Esophagus squamous epithelium (tissue), 5 donors: ENCODE results near the gene RBBP4. TPM values are rescaled to one million over a fixed set of nuclear protein-coding genes. Genes with fewer than 3 reads are reported as not detected.

ENCODE experiments used
- DNase-seq: peaks from one replicate; lab custom pipeline; 2025; lab: John Stamatoyannopoulos, UW
- H3K27ac ChIP-seq, 4 donors: fragments of 200-600 bp; sonication (generic); one replicate each; pipeline ENCODE4 v1.5.1; 2016 to 2019; ENCODE audit warnings: mild to moderate bottlenecking in 1 of 4
- H3K27me3 ChIP-seq, 4 donors: fragments of 200-600 bp; sonication (generic); 1 replicate in 3 of 4; 2 replicates in 1 of 4; pipeline versions ENCODE4 v1.5.1 to v1.6.0; 2017 to 2021; ENCODE audit warnings: antibody characterized with exemption in 1 of 4
- H3K36me3 ChIP-seq, 3 donors: fragments of 200-600 bp; sonication (generic); one replicate each; pipeline ENCODE4 v1.5.1; 2016 to 2019
- H3K4me1 ChIP-seq, 3 donors: fragments of 200-600 bp; sonication (generic); one replicate each; pipeline ENCODE4 v1.5.1; 2017 to 2019
- H3K4me3 ChIP-seq, 4 donors: fragments of 200-600 bp; sonication (generic); 1 replicate in 3 of 4; 2 replicates in 1 of 4; pipeline ENCODE4 v1.5.1; 2016 to 2019; ENCODE audit warnings: mild to moderate bottlenecking in 2 of 4, moderate library complexity in 1 of 4
- H3K9me3 ChIP-seq, 3 donors: fragments of 200-600 bp; sonication (generic); one replicate each; pipeline ENCODE4 v1.5.1; 2016 to 2019
- POLR2A ChIP-seq, 4 donors: fragments of 450-650 bp; IDR thresholded peaks; one replicate each; pipeline ENCODE4 v1.6.1; 2017; ENCODE audit warnings: antibody characterized with exemption in 4 of 4, mild to moderate bottlenecking in 4 of 4, moderate library complexity in 3 of 4
- WGBS, 2 donors: methylation state at CpG; one replicate each; pipeline ENCODE4 v1.1.5; 2018; 5-methylcytosine and 5-hydroxymethylcytosine counted together
- intact Hi-C: fragments of 100-400 bp; cut with DNase I; formaldehyde crosslinking; loops from one replicate; pipeline ENCODE4 v1.15.0; 2022
- total RNA-seq, 4 donors: library from RNA; depleted of rRNA; stranded (reverse); fragments of >200 nt; gene quantifications; one replicate each; pipeline ENCODE4 v1.1.0, GENCODE V29; 2016
- TF ChIP-seq, protein P1 (sequence below), 6 experiments: fragments of 450-650 bp in 4 of 6; fragments of 200-600 bp in 2 of 6; sonication (generic) in 2 of 6; IDR thresholded peaks; one replicate each; pipeline ENCODE4 v1.5.1; 2016 to 2019; ENCODE audit warnings: antibody characterized with exemption in 6 of 6, mild to moderate bottlenecking in 4 of 6, moderate library complexity in 4 of 6
- donor health status: DM: yes; HTN: yes; CAD: no.

RBBP4 gene
- total RNA-seq, 4 donors from 2014 or later: 59.6 to 102 (median 85.1) TPM

DNA sequence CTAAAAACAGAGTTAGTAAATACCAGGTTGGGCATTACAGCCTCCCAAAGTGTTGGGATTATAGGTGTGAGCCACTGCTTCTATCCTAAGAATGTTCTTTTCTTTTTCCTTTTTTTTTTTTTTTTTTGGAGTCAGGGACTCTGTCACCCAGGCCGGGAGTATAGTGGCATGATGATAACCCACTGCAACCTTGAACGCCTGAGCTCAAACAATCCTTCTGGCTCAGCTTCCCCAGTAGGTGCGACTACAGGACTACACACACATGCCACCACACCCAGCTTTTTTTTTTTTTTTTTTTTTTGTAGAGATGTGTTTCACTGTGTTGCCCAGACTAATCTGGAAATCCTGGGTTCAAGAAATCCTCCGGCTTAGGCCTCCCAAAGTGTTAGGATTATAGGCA lies 6.6 kb upstream of the RBBP4 start:
- Histone ChIP-seq H3K27ac (no peak overlapping the region), H3K4me1 (peaks cover 0 to 19% (median 15%) of the 10 kb centered on the region in 3 donors), H3K4me3 (no peak overlapping the region), H3K36me3 (peaks cover 0 to 20% (median 0%) of the 10 kb centered on the region in 3 donors), H3K27me3 (no peaks in the 10 kb centered on the region), H3K9me3 (no peaks in the 10 kb centered on the region)
- WGBS, 2 donors: 86 to 87% methylated on average over 4 of the region's 4 CpGs
- intact Hi-C loops: no loop called here
- no peak for DNase-seq
- no peak for TF ChIP-seq POLR2A (IDR thresholded peaks at IDR 0.05)
- TF ChIP-seq, protein P1, sequence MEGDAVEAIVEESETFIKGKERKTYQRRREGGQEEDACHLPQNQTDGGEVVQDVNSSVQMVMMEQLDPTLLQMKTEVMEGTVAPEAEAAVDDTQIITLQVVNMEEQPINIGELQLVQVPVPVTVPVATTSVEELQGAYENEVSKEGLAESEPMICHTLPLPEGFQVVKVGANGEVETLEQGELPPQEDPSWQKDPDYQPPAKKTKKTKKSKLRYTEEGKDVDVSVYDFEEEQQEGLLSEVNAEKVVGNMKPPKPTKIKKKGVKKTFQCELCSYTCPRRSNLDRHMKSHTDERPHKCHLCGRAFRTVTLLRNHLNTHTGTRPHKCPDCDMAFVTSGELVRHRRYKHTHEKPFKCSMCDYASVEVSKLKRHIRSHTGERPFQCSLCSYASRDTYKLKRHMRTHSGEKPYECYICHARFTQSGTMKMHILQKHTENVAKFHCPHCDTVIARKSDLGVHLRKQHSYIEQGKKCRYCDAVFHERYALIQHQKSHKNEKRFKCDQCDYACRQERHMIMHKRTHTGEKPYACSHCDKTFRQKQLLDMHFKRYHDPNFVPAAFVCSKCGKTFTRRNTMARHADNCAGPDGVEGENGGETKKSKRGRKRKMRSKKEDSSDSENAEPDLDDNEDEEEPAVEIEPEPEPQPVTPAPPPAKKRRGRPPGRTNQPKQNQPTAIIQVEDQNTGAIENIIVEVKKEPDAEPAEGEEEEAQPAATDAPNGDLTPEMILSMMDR (IDR thresholded peaks at IDR 0.05): no peak

DNA sequence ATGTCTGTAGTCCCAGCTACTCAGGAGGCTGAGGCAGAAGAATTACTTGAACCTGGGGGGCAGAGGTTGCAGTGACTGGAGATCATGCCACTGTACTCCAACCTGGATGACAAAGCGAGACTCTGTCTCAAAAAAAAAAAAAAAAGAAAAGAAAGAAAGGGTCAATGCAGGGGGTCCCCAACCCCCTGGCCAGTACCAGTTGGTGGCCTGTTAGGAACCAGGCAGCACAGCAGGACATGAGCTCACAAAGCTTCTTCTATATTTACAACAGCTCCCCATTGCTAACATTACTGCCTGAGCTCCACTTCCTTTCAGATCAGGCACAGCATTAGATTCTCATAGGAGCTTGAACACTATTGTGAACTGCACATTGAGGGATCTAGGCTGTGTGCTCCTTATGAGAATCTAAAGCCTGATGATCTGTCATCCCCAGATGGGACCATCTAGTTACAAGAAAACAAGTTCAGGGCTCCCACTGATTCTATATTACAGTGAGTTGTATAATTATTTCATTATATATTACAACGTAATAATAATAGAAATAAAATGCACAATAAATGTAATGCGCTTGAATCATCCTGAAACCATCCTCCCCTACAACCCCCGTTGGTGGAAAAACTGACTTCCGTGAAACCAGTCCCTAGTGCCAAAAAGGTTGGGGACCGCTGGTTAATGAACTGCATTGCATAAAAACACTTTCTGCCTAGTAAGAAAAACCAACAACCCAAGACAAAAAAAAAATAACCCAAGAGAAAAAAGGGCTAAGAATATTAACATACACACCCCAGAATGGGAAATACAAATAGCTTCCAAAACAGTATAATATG lies 3.5 kb upstream of the RBBP4 start:
- Histone ChIP-seq H3K27ac (no peak overlapping the region), H3K27me3 (no peaks in the 10 kb centered on the region), H3K4me3 (no peak overlapping the region), H3K4me1 (peaks cover 7 to 38% (median 22%) of the 10 kb centered on the region in 3 donors), H3K36me3 (peaks cover 0 to 23% (median 0%) of the 10 kb centered on the region in 3 donors), H3K9me3 (no peaks in the 10 kb centered on the region)
- intact Hi-C loops: no loop called here
- TF ChIP-seq, protein P1 (IDR thresholded peaks at IDR 0.05): no peak
- TF ChIP-seq POLR2A (IDR thresholded peaks at IDR 0.05): no peak
- WGBS, 2 donors: 55 to 71% methylated on average over 6 of the region's 6 CpGs
- no peak for DNase-seq

DNA sequence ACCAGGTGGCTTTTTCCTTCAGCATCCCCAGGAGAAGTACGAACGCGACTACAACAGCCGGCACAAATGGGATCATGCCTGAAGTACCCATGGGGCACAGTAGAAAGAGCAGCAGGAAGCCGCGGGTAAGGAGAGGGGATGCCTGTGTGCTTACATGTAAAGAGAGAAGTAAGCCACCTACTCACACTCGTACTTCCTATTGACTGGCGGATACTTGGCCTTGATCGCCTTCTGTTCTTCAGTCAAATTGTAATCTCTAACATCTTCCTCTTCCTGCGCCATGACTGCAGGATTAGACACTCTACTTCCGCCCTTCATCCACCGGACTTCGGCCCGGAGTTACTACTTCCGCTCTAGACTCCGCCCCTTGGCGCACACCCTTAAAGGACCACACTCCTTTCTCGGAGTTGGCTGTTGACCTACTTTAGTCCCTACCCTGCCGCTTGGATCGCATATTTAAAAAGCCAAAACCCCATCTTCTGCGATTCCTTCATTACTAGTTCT lies 708 bp upstream of the RBBP4 start, which contains the start of gene ZBTB8OS:
ZBTB8OS (minus strand) TSS at position 303 of the 504 bp plus-strand sequence; CDS start at position 282, 21 bp downstream.
- Histone ChIP-seq H3K27me3 (no peaks in the 10 kb centered on the region), H3K9me3 (no peaks in the 10 kb centered on the region), H3K36me3 (peaks cover 0 to 41% (median 0%) of the 10 kb centered on the region in 3 donors), H3K27ac (peak within 1 kb of the TSS; percentile 98 to 99 (median 99)), H3K4me3 (peak within 1 kb of the TSS; percentile 81 to 90 (median 83)), H3K4me1 (peaks cover 10 to 66% (median 42%) of the 10 kb centered on the region in 3 donors)
- intact Hi-C loops: no loop called here
- DNase-seq: peak; percentile 56
- 0 to 1% methylated on average over 21 of the region's 21 CpGs for WGBS, 2 donors
- TF ChIP-seq, protein P1 (IDR thresholded peaks at IDR 0.05): no peak
- peak in 2 of 4 donors; percentile 62 to 64 for TF ChIP-seq POLR2A (IDR thresholded peaks at IDR 0.05)

DNA sequence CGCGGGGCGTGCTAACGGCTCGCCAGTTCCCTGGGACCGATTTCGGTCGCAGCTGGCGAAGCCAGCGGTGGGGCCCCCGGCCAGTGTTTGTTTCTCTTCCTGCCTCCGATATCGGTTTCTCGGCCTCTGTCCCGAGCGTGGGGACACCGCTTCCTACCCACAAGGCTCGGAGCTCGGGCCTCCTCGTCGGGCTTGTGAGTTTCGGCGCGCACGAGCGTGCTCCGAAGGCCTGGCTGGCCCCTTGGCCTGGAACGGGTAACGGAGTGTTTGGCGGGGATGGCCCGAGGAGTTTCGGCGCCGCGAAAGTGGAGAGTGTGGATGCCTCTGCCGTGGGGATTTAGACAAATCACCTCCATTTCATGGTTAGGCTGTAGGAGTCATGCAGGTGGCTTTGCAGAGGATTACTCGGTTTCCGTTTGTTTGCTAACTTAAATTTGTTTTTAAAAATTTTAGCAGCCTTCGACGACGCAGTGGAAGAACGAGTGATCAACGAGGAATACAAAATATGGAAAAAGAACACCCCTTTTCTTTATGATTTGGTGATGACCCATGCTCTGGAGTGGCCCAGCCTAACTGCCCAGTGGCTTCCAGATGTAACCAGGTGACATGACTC lies 559 bp downstream of the RBBP4 start:
- Histone ChIP-seq H3K4me1 (peaks cover 10 to 79% (median 44%) of the 10 kb centered on the region in 3 donors), H3K36me3 (peaks cover 0 to 42% (median 0%) of the 10 kb centered on the region in 3 donors), H3K27me3 (no peaks in the 10 kb centered on the region), H3K9me3 (no peaks in the 10 kb centered on the region), H3K27ac (peak overlapping the region; percentile 98 to 99 (median 99)), H3K4me3 (peak overlapping the region; percentile 81 to 90 (median 83))
- no peak for TF ChIP-seq POLR2A (IDR thresholded peaks at IDR 0.05)
- TF ChIP-seq, protein P1 (IDR thresholded peaks at IDR 0.05): no peak
- intact Hi-C loops: no loop called here
- no peak for DNase-seq
- WGBS, 2 donors: 0 to 3% methylated on average over 9 to 15 of the region's 43 CpGs
